Body of pancreas (tissue), 4 donors: Measurements from ENCODE around the gene CGRRF1. TPM values are rescaled to one million over a fixed set of nuclear protein-coding genes. Genes with fewer than 3 reads are reported as not detected.

Source experiments
- ATAC-seq: fragments of 150-250 bp; one replicate; pipeline ENCODE4 v1.9.1; 2016
- DNase-seq, 4 donors: peaks; one replicate each; pipeline ENCODE4 v3.0.0-alpha.2; 2019
- H3K27ac ChIP-seq, 4 donors: fragments of 200-600 bp; sonication (generic); 1 replicate in 3 of 4; 2 replicates in 1 of 4; pipeline versions ENCODE4 v1.5.1 to v1.6.1; 2016 to 2019; ENCODE audit warnings: mild to moderate bottlenecking in 1 of 4, mixed read lengths in 1 of 4, moderate library complexity in 1 of 4
- H3K27me3 ChIP-seq, 2 donors: fragments of 200-600 bp; sonication (generic); one replicate each; pipeline ENCODE4 v1.6.0; 2016; ENCODE audit warnings: mild to moderate bottlenecking in 1 of 2
- H3K36me3 ChIP-seq, 2 donors: fragments of 200-600 bp; sonication (generic); replicated peaks in 1 of 2; 2 replicates each; pipeline ENCODE4 v1.5.1; 2016; ENCODE audit warnings: low read depth in 2 of 2; ENCODE audit not compliant: insufficient read depth in 1 of 2
- H3K4me1 ChIP-seq: fragments of 200-600 bp; sonication (generic); one replicate; pipeline ENCODE4 v1.6.0; 2016
- H3K4me3 ChIP-seq, 2 donors: fragments of 200-600 bp; sonication (generic); 1 replicate in 1 of 2; 2 replicates in 1 of 2; pipeline ENCODE4 v1.5.1; 2016 to 2019
- H3K9me3 ChIP-seq, 3 donors: fragments of 200-600 bp; sonication (generic); 1 replicate in 2 of 3; 2 replicates in 1 of 3; pipeline ENCODE4 v1.5.1; 2016
- POLR2A ChIP-seq, 3 donors: fragments of 450-650 bp; IDR thresholded peaks; one replicate each; pipeline ENCODE4 v1.6.1; 2016; ENCODE audit warnings: antibody characterized with exemption in 3 of 3, mild to moderate bottlenecking in 2 of 3
- whole genome bisulfite sequencing, 2 donors: methylation state at CpG; one replicate each; pipeline ENCODE4 v1.1.5; 2017; 5-methylcytosine and 5-hydroxymethylcytosine counted together
- intact Hi-C: fragments of 100-400 bp; cut with DNase I; formaldehyde crosslinking; loops from one replicate; pipeline ENCODE4 v1.15.1; 2023
- total RNA-seq, 2 donors: library from RNA; depleted of rRNA; stranded (reverse); fragments of >200 nt; gene quantifications; one replicate each; pipeline ENCODE4 v1.1.0, GENCODE V29; 2016
- TF ChIP-seq, protein P1 (sequence below), 7 experiments: fragments of 450-650 bp in 4 of 7; fragments of 200-600 bp in 3 of 7; sonication (generic) in 3 of 7; IDR thresholded peaks; one replicate each; pipeline ENCODE4 v1.5.1; 2016 to 2019; ENCODE audit warnings: antibody characterized with exemption in 7 of 7

CGRRF1 gene
- total RNA-seq, 2 donors from 2014 or later = 6.3 to 11.4 TPM

- Histone ChIP-seq H3K27ac (peak overlapping the region; percentile 99 to 100 (median 100)), H3K36me3 (no peaks in the 10 kb centered on the region), H3K9me3 (no peaks in the 10 kb centered on the region), H3K4me1 (peaks cover 19% of the 10 kb centered on the region), H3K27me3 (no peaks in the 10 kb centered on the region), H3K4me3 (peak overlapping the region; percentile 58 to 59)
- TF ChIP-seq POLR2A (IDR thresholded peaks at IDR 0.05) = peak in 1 of 3 donors; percentile 83
- TF ChIP-seq, protein P1, sequence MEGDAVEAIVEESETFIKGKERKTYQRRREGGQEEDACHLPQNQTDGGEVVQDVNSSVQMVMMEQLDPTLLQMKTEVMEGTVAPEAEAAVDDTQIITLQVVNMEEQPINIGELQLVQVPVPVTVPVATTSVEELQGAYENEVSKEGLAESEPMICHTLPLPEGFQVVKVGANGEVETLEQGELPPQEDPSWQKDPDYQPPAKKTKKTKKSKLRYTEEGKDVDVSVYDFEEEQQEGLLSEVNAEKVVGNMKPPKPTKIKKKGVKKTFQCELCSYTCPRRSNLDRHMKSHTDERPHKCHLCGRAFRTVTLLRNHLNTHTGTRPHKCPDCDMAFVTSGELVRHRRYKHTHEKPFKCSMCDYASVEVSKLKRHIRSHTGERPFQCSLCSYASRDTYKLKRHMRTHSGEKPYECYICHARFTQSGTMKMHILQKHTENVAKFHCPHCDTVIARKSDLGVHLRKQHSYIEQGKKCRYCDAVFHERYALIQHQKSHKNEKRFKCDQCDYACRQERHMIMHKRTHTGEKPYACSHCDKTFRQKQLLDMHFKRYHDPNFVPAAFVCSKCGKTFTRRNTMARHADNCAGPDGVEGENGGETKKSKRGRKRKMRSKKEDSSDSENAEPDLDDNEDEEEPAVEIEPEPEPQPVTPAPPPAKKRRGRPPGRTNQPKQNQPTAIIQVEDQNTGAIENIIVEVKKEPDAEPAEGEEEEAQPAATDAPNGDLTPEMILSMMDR (IDR thresholded peaks at IDR 0.05) = peak in 1 of 7 experiments; percentile 10
- intact Hi-C loops = no loop called here
- ATAC-seq (peak; percentile 82), DNase-seq (peak; percentile 95 to 96 (median 96))
- WGBS, 2 donors = 0 to 1% methylated on average over 16 to 51 of the region's 73 CpGs
These were observed 56.2 kb downstream of the CGRRF1 start for GRCh38 chr14:54565785-54566409.

DNA sequence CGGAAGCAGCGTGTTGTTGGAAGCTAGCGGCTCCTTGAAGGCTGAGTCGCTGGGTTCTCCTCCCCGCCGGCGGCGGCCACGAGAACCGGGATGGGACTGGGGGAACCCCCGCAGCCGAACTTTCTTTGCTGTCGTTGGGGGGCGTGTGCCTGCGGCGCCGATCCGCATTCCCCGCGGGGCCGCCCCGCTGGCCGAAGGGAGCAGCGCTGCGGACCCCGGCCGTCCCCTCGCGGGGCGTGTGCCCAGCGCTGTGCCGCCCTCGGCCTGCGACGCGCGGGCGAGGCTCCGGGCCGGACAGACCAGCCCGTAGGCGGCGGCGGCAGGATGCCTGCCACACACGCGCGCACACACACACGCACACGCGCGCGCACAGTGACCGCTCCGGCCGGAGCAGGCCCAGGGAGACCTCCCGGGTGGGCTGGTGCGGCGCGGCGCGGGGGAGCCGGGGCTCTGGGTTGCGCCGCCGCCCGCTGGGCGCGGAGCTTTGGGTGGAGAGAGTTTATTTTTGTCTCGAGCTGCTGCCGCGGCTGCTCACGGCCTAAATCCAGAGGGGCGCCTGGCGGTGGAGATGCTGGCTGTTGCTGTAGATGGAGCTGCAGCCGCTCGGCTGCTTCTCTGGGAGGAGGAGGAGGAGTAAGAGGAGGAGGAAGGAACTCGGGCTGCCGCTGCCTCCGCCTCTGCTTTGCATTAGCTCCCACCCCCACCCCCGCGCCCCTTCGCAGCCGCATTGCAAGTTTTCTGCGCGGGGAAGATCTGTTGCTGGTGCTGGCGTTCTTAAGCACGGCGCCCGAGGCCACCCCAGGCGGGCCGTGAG is 56.9 kb downstream of the CGRRF1 start, which contains the start of gene SAMD4A:
Gene SAMD4A (plus strand): TSS at position 719 of the 814 bp plus-strand sequence. CDS start 789 bp downstream, outside the sequence.
- intact Hi-C loops = no loop called here
- Histone ChIP-seq H3K4me3 (peak within 1 kb of the TSS; percentile 48 to 59), H3K9me3 (no peaks in the 10 kb centered on the region), H3K36me3 (no peaks in the 10 kb centered on the region), H3K27me3 (no peaks in the 10 kb centered on the region), H3K4me1 (peaks cover 19% of the 10 kb centered on the region), H3K27ac (peak within 1 kb of the TSS; percentile 99 to 100 (median 100))
- peak; percentile 19 for ATAC-seq
- TF ChIP-seq POLR2A (IDR thresholded peaks at IDR 0.05) = peak; percentile 44 to 55 (median 51)
- TF ChIP-seq, protein P1 (IDR thresholded peaks at IDR 0.05) = peak in 5 of 7 experiments; percentile 8 to 43 (median 24)
- DNase-seq = peak; percentile 63 to 75 (median 70)
- 1% methylated on average over 16 to 78 of the region's 91 CpGs for WGBS, 2 donors

- H3K36me3 ChIP-seq = no peaks in the 10 kb centered on the region
- no peaks in the 10 kb centered on the region for H3K9me3 ChIP-seq
- ATAC-seq (no peak), DNase-seq (no peak)
- TF ChIP-seq, protein P1 (IDR thresholded peaks at IDR 0.05) = no peak
- TF ChIP-seq POLR2A (IDR thresholded peaks at IDR 0.05) = no peak
- 0% methylated on average over 10 to 28 of the region's 31 CpGs for WGBS, 2 donors
- intact Hi-C loops = no loop called here
- H3K27me3 ChIP-seq = no peaks in the 10 kb centered on the region
- peak overlapping the region; percentile 99 to 100 (median 100) for H3K27ac ChIP-seq
- peaks cover 19% of the 10 kb centered on the region for H3K4me1 ChIP-seq
- peak overlapping the region; percentile 48 to 59 for H3K4me3 ChIP-seq
These were observed 57.5 kb downstream of the CGRRF1 start for GRCh38 chr14:54567224-54567638.

DNA sequence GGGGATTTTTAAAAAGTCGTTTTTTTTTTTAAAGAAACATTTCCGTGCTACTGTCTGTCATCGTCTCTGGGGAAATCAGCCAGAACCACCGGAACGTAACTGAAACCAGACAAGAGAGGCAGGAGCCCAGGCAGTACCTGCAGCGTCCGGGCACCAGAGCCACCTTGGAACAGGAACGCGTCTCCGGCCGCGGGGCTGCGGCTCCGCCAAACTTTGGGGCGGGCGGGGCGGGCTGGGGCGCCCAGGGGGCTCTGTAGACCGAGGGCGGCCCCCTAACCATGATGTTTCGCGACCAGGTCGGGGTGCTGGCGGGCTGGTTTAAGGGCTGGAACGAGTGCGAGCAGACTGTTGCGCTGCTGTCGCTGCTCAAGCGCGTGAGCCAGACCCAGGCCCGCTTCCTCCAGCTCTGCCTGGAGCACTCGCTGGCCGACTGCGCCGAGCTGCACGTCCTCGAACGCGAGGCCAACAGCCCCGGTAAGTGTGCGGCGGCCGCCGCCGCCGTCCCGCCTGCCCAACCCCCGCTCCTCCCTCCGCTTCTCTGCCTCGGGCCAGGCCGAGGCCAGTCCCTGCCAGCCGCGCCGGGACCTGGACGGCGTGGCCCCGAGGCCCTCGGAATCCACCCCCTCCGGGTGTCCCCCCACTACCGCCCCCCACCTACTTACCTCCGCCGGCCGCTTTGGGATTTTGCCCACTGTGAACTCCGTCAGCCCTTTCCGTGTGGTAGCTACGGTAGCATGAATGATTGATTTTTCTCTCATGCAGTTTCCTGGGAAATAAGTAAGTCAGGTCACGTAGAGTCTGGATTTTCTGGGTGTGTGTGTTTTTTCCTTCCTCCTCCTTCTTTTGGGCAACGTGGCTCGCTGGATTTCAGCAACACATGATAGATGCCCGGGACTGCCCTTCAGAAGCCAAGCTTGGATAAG is 58.2 kb downstream of the CGRRF1 start:
- intact Hi-C loops = no loop called here
- no peaks in the 10 kb centered on the region for H3K9me3 ChIP-seq
- peaks cover 19% of the 10 kb centered on the region for H3K4me1 ChIP-seq
- H3K4me3 ChIP-seq = peak overlapping the region; percentile 48 to 59
- no peaks in the 10 kb centered on the region for H3K27me3 ChIP-seq
- peak; percentile 51 to 60 (median 57) for DNase-seq
- peak overlapping the region; percentile 99 to 100 (median 100) for H3K27ac ChIP-seq
- 1 to 2% methylated on average over 13 to 48 of the region's 70 CpGs for WGBS, 2 donors
- H3K36me3 ChIP-seq = no peaks in the 10 kb centered on the region
- ATAC-seq = no peak
- TF ChIP-seq POLR2A (IDR thresholded peaks at IDR 0.05) = peak in 1 of 3 donors; percentile 7
- TF ChIP-seq, protein P1 (IDR thresholded peaks at IDR 0.05) = no peak
